Brain pericyte (primary cell): ENCODE measurements around the gene CAMTA1.
"Not testable (repeated sequence)": the region's sequence is repeated elsewhere in the genome, so short reads cannot be mapped to it uniquely, and the experiment has no call there.

Source experiments
- DNase-seq: peaks from one replicate; pipeline ENCODE4 v3.0.0-alpha.2; 2012; ENCODE audit warnings: low read depth, low spot score

CAMTA1 gene

DNA sequence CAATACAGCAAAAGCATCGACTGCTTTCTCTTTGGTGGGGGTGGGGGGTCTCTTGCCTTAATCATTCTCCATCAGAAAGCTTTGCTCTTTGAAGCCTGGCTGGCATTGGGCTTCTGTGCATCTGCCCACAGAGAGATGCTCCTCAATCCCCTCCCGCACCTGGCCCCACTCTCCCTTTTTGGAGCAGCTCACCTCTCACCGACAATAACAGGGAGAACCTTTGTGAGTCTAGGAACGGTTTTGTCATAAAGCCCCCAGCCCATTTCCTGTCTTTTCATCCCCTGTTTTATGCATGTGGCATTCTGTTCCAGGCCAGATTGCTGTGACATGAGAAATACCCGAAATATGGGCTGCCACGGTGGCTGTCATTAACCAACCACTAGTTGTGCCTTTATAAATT, 516.9 kb downstream of the CAMTA1 start:
- no peak for DNase-seq

- no peak for DNase-seq
These were observed 517.6 kb downstream of the CAMTA1 start for GRCh38 chr1:7302873-7303272.

DNA sequence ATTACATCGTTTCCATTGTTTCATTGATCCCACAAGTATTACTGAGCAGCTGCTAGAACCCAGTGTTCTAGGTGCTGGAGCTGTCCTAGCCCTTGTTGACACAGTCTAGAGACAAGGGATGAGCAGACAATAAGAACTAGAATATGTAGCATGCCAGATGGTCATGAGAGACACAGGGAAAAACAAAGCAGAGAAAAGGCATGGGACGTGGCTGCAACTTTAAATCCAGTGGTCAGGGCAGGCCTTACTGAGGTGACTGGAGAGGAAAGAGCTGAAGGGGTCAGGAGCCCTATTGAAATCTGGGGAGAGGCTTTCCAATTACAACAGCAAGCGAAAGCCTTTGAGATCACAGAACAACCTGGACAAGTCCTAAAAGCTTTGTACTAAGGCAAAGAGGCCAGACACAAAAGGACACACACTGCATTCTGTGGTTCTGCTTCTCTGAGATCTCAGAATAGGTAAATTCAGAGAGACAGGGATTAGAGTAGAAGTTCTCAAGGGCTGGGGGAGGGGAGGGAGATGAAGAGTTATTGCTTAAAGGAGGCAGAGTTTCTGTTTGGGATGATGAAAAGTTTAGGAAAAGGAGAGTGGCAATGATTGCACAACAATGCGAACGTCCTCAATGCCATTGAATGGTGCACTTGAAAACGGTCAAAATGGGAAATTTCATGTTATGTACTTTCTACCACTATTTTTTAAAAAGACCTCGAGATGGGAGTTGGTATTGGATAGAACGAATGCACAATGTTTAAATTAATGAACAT, 518.5 kb downstream of the CAMTA1 start:
- no peak for DNase-seq

DNA sequence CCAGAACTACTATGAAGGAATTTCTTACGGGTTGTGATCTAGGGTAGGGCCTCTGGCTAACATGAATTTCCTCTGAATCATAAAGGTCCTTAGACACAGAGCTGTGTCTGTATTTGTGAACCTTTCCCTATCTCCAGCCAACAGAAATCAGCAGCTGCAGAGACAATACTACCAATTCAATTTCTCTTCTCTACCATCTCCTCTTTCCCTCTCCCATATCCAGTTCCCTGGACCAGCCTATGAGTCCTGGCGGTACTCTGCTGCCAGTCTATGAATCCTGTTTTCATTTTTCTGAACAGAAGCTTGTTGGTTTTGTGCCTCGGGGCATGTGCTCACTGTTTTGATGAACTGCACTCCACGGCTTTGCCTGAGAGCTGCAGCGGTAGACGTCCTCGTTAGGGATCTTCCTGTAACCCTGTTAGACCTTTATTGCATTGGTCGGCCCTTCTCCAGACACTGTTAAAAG, 527.9 kb downstream of the CAMTA1 start:
- DNase-seq, result no peak

DNA sequence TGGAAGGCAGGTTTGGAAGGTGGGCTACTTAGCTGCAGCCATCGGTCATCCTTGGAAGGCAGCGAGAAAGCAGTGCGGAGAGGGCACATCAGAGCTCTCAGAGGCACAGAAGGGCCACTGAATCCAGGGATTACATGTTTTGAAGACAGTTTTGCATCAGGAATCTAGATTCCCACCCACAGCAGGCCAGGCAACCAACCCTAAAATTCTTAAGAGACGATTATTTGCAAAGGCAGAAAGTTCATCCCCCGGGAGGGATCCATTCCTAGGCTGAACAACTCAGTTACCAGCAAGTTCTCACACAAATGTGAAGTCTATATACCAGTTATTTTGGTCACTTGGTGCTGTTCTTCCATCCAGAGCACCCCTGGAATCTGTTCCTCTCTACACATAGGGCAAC, 528.6 kb downstream of the CAMTA1 start:
- DNase-seq, result no peak

- DNase-seq, result no peak
These were observed 530.1 kb downstream of the CAMTA1 start for GRCh38 chr1:7315316-7315715.

DNA sequence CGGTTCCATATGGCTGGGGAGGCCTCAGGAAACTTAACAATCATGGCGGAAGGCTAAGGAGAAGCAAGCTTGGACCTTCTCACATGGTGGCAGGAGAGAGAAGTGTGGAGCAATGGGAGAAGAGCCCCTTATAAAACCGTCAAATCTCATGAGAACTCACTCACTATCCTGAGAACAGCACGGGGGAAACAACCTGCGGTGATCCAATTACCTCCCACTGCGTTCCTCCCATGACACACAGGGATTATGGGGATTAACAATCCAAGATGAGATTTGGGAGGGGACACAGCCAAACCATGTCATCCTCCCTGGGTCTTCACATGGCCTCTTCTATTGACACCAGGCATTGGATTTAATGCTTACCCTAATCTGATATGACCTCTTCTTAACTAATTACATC, 530.7 kb downstream of the CAMTA1 start:
- DNase-seq, result no peak

GRCh38 chr1:7317888-7318287, 532.6 kb downstream of the CAMTA1 start:
- DNase-seq, result no peak

DNA sequence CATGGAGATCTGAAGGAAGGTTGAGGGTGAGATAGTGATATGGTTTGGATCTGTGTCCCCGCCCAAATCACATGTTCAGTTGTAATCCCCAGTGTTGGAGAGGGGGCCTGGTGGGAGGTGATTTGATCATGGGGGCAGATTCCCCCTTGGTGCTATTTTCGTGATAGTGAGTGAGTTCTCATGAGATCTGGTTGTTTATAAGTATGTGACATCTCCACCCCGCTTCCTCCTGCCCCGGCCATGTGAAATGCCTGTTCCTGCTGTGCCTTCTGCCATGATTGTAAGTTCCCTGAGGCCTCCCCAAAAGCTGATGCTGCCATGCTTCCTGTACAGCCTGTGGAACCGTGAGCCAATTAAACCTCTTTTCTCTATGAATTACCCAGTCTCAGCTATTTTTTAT, 533.9 kb downstream of the CAMTA1 start:
- no peak for DNase-seq

DNA sequence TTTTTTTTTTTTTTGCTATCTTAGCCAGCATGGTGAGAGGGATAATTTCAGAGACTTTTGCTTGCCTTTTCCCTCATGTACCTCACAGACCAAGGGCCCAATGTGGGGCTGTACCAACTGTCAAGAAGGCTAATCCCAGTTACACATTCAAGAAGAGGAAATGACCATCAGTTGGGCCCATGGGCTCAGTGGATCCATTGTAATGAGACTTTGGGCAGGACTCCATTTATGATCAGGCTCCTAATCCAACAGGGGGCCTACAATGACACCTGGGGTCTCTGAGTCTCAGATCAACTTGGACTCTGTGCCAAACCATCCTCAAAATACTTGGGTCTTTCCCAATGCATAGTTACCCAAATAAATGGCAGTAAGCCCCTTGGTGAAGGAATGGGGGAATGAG, 535.4 kb downstream of the CAMTA1 start:
- no peak for DNase-seq

- DNase-seq, result no peak
These were observed 537.1 kb downstream of the CAMTA1 start for GRCh38 chr1:7322283-7322785.

DNA sequence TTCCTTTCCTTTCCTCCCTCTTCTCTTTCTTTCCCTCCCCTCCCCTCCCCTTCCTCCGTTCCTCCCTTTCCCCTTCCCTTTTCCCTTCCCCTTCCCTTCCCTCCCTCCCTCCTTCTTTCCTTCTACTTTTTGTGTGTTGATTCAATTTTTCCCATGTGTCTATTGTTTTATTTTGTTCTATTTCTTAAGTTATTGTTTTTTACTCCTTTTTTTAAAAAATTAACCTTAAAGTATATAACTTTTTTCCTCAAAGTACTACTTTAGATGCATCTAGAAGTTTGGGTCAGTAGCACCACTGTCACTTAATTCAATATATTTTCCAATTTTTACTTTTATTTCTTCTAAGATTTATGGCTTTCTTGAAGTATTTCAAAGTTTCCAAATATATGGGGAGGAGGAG, 537.7 kb downstream of the CAMTA1 start:
- no peak for DNase-seq

DNA sequence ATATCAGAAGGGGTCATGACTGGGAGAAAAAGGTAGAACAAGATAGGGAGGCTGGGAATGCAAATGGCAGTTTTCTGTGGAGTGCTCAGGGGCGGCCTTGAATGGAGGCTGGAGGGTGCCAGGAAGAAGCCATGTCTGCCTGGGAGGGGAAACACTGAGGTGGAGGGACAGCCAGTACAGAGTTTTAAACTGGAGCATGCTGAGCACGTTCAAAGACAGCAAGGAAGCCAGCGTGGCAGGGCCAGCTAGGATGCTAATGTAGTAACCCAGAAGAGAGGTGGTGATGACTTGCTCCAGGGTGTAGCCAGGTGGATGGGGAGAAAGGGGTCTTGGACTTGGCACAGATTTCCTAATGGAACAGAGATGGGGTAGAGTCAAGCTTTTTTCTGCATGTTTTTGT, 540.0 kb downstream of the CAMTA1 start:
- no peak for DNase-seq

GRCh38 chr1:7326366-7326765, 541.1 kb downstream of the CAMTA1 start:
- DNase-seq, result no peak

- no peak for DNase-seq
These were observed 542.6 kb downstream of the CAMTA1 start for GRCh38 chr1:7327849-7328248.

- no peak for DNase-seq
These were observed 544.8 kb downstream of the CAMTA1 start for GRCh38 chr1:7329868-7330615.

DNA sequence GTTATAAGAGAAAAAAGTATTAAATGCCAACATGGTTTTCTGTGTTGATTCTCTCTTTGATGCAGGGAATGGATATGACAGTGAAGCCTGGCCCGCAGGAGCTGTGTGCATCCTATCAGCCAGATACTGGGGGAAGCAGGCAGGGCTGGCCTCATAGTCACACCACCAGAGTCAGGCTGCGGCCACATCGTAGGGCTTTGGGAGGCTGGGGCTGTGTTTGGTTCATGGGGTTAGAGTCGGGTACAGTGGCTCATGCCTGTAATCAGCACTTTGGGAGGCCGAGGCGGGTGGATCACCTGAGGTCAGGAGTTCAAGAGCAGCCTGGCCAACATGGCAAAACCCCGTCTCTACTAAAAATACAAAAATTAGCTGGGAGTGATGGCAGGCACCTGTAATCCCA, 545.5 kb downstream of the CAMTA1 start:
- DNase-seq, result not testable (repeated sequence)

- DNase-seq, result no peak
These were observed 546.8 kb downstream of the CAMTA1 start for GRCh38 chr1:7331926-7332535.

DNA sequence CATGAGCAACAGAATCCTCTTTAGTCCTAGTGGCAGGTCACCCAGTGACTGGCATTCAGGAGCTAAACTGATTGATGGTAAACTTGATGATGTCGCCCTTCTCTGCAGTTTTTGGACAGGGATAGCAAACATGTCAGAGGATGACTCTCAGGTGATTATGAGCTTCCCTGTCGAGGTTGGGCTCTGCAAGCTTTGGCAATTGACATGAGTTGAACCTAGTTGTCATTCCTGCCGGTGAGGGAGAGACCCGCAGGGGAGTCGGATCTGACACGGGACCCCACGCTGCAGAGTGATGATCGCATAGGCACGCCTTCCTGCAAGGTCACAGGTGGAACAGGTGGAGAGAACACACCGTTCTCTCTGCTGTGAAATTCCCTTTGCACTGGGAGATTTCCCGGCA, 547.8 kb downstream of the CAMTA1 start:
- DNase-seq, result no peak

DNA sequence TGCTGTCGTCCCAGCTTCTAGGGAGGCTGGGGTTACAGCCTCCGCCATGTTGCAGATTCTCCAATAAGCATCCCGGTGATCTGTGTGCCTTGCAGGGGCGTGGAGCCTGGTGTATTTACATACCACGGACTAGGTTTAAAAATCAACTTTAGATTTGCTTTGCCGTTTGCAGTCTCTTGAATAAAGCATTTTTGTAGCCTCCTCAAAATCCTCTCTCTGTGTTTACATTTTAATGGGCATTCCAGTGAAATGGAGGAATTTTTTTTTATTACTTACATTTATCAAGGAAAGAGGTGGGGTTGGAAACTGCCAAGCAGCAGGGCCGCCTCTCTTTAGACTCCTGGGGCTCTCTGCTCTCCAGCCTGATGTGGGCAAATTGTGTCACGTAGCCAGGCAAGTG, 548.4 kb downstream of the CAMTA1 start:
- DNase-seq, result no peak

GRCh38 chr1:7334475-7335035, 549.3 kb downstream of the CAMTA1 start:
- DNase-seq, result no peak

- DNase-seq, result no peak
These were observed 550.1 kb downstream of the CAMTA1 start for GRCh38 chr1:7335224-7335879.
